ENCODE results near the gene HSCB.

HSCB gene

GRCh38 chr22:28728002-28728401 is 13.8 kb upstream of the HSCB start:
- Histone ChIP-seq H3F3A (ENCODE audit: insufficient read depth, low read length) (no peaks in the 10 kb centered on the region), H3K4me3 (ENCODE audit: low read length) (no peak overlapping the region), H3K36me3 (replicated peaks; ENCODE audit: insufficient read depth, low read length) (no peaks in the 10 kb centered on the region), H3K9me3 (replicated peaks; ENCODE audit: insufficient read depth, low read length) (no peaks in the 10 kb centered on the region), H3K4me2 (ENCODE audit: low read depth, low read length) (no peak overlapping the region), H2AFZ (ENCODE audit: low read length) (no peak overlapping the region), H3K9ac (ENCODE audit: low read length) (no peak overlapping the region), H3K27me3 (replicated peaks; ENCODE audit: insufficient read depth, low read length) (no peaks in the 10 kb centered on the region), H3K4me1 (ENCODE audit: low read length) (no peaks in the 10 kb centered on the region), H4K20me1 (ENCODE audit: insufficient read depth, low read length) (no peaks in the 10 kb centered on the region), H3K27ac (ENCODE audit: low read length) (no peak overlapping the region), H3K79me2 (ENCODE audit: low read length) (peaks cover 22% of the 10 kb centered on the region), H3K9me2 (replicated peaks; ENCODE audit: insufficient read depth, low read length) (no peaks in the 10 kb centered on the region)
- TF ChIP-seq EZH2phosphoT487 (IDR thresholded peaks at IDR 0.05; ENCODE audit: low read length) (no peak), EZH2 (optimal IDR thresholded peaks at IDR 0.05; ENCODE audit: low read depth, low read length) (no peak)
- DNase-seq: no peak

GRCh38 chr22:28728621-28729313 is 13.1 kb upstream of the HSCB start:
- TF ChIP-seq EZH2phosphoT487 (IDR thresholded peaks at IDR 0.05; ENCODE audit: low read length): no peak
- TF ChIP-seq EZH2 (optimal IDR thresholded peaks at IDR 0.05; ENCODE audit: low read depth, low read length): no peak
- TF ChIP-seq CTCF (IDR thresholded peaks at IDR 0.05; ENCODE audit: low read length): no peak
- Histone ChIP-seq H3K27ac (ENCODE audit: low read length) (no peak overlapping the region), H3F3A (ENCODE audit: insufficient read depth, low read length) (no peaks in the 10 kb centered on the region), H3K4me3 (ENCODE audit: low read length) (no peak overlapping the region), H3K36me3 (replicated peaks; ENCODE audit: insufficient read depth, low read length) (no peaks in the 10 kb centered on the region; the same call in 1 of the 2 replicates), H3K4me1 (ENCODE audit: low read length) (no peaks in the 10 kb centered on the region), H4K20me1 (ENCODE audit: insufficient read depth, low read length) (no peaks in the 10 kb centered on the region), H3K9ac (ENCODE audit: low read length) (no peak overlapping the region), H2AFZ (ENCODE audit: low read length) (no peak overlapping the region), H3K4me2 (ENCODE audit: low read depth, low read length) (no peak overlapping the region), H3K9me3 (replicated peaks; ENCODE audit: insufficient read depth, low read length) (no peaks in the 10 kb centered on the region), H3K27me3 (replicated peaks; ENCODE audit: insufficient read depth, low read length) (no peaks in the 10 kb centered on the region), H3K79me2 (ENCODE audit: low read length) (peaks cover 26% of the 10 kb centered on the region), H3K9me2 (replicated peaks; ENCODE audit: insufficient read depth, low read length) (no peaks in the 10 kb centered on the region)
- no peak for DNase-seq

GRCh38 chr22:28730179-28730578 is 11.7 kb upstream of the HSCB start:
- H3K36me3 ChIP-seq (replicated peaks; ENCODE audit: insufficient read depth, low read length): no peaks in the 10 kb centered on the region; the same call in 1 of the 2 replicates
- no peaks in the 10 kb centered on the region for H3K4me1 ChIP-seq (ENCODE audit: low read length)
- no peak for TF ChIP-seq EZH2phosphoT487 (IDR thresholded peaks at IDR 0.05; ENCODE audit: low read length)
- TF ChIP-seq CTCF (IDR thresholded peaks at IDR 0.05; ENCODE audit: low read length): no peak
- TF ChIP-seq EZH2 (optimal IDR thresholded peaks at IDR 0.05; ENCODE audit: low read depth, low read length): no peak
- H4K20me1 ChIP-seq (ENCODE audit: insufficient read depth, low read length): no peaks in the 10 kb centered on the region
- peaks cover 37% of the 10 kb centered on the region for H3K79me2 ChIP-seq (ENCODE audit: low read length)
- H3K9me2 ChIP-seq (replicated peaks; ENCODE audit: insufficient read depth, low read length): no peaks in the 10 kb centered on the region
- no peaks in the 10 kb centered on the region for H3F3A ChIP-seq (ENCODE audit: insufficient read depth, low read length)
- DNase-seq: no peak
- H3K4me3 ChIP-seq (ENCODE audit: low read length): no peak overlapping the region
- H3K27me3 ChIP-seq (replicated peaks; ENCODE audit: insufficient read depth, low read length): no peaks in the 10 kb centered on the region
- H3K9ac ChIP-seq (ENCODE audit: low read length): no peak overlapping the region
- H3K27ac ChIP-seq (ENCODE audit: low read length): no peak overlapping the region
- no peaks in the 10 kb centered on the region for H3K9me3 ChIP-seq (replicated peaks; ENCODE audit: insufficient read depth, low read length)
- no peak overlapping the region for H3K4me2 ChIP-seq (ENCODE audit: low read depth, low read length)
- H2AFZ ChIP-seq (ENCODE audit: low read length): no peak overlapping the region

- no peak overlapping the region for H3K9ac ChIP-seq (ENCODE audit: low read length)
- no peak for DNase-seq
- H3K36me3 ChIP-seq (replicated peaks; ENCODE audit: insufficient read depth, low read length): no peaks in the 10 kb centered on the region; the same call in 1 of the 2 replicates
- no peaks in the 10 kb centered on the region for H3K9me2 ChIP-seq (replicated peaks; ENCODE audit: insufficient read depth, low read length)
- H3F3A ChIP-seq (ENCODE audit: insufficient read depth, low read length): no peaks in the 10 kb centered on the region
- TF ChIP-seq EZH2 (optimal IDR thresholded peaks at IDR 0.05; ENCODE audit: low read depth, low read length) (no peak), EZH2phosphoT487 (IDR thresholded peaks at IDR 0.05; ENCODE audit: low read length) (no peak), CTCF (IDR thresholded peaks at IDR 0.05; ENCODE audit: low read length) (no peak)
- no peak overlapping the region for H3K4me3 ChIP-seq (ENCODE audit: low read length)
- no peak overlapping the region for H2AFZ ChIP-seq (ENCODE audit: low read length)
- H3K27me3 ChIP-seq (replicated peaks; ENCODE audit: insufficient read depth, low read length): no peaks in the 10 kb centered on the region
- no peak overlapping the region for H3K4me2 ChIP-seq (ENCODE audit: low read depth, low read length)
- H3K9me3 ChIP-seq (replicated peaks; ENCODE audit: insufficient read depth, low read length): no peaks in the 10 kb centered on the region
- H3K27ac ChIP-seq (ENCODE audit: low read length): no peak overlapping the region
- no peaks in the 10 kb centered on the region for H3K4me1 ChIP-seq (ENCODE audit: low read length)
- no peaks in the 10 kb centered on the region for H4K20me1 ChIP-seq (ENCODE audit: insufficient read depth, low read length)
- peaks cover 58% of the 10 kb centered on the region for H3K79me2 ChIP-seq (ENCODE audit: low read length)
Measured at GRCh38 chr22:28734393-28734792, 7.4 kb upstream of the HSCB start.
